ENCODE measurements around the gene GTF2A1L. TPM values are rescaled to one million over a fixed set of nuclear protein-coding genes. Genes with fewer than 3 reads are reported as not detected.

Gene GTF2A1L
- total RNA-seq, 1 experiment from 2014 or later = 0.22 TPM

DNA sequence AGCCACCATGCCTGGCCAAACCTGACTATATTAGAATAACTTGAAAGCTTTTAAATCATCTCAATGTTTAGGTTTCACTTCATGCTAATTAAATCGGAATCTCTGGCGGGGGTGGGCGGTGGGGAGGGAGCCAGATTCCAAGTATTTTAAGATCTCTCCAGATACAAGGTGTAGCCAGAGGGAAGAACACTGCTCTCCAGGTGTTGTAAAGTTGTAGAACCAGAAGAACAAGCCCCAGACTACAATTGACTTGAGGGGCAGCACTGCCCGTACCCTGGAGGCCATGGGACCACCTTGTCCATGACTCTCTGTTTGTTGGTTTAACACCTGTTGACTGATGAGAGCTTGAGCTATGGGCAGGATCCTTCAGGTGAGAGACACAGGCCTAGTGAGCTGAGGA, 33.1 kb upstream of the GTF2A1L start (continued):
- TF ChIP-seq, protein P1, sequence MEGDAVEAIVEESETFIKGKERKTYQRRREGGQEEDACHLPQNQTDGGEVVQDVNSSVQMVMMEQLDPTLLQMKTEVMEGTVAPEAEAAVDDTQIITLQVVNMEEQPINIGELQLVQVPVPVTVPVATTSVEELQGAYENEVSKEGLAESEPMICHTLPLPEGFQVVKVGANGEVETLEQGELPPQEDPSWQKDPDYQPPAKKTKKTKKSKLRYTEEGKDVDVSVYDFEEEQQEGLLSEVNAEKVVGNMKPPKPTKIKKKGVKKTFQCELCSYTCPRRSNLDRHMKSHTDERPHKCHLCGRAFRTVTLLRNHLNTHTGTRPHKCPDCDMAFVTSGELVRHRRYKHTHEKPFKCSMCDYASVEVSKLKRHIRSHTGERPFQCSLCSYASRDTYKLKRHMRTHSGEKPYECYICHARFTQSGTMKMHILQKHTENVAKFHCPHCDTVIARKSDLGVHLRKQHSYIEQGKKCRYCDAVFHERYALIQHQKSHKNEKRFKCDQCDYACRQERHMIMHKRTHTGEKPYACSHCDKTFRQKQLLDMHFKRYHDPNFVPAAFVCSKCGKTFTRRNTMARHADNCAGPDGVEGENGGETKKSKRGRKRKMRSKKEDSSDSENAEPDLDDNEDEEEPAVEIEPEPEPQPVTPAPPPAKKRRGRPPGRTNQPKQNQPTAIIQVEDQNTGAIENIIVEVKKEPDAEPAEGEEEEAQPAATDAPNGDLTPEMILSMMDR (IDR thresholded peaks at IDR 0.05 in 2 of 3, conservative IDR thresholded peaks at IDR 0.05 in 1 of 3; ENCODE audit: borderline replicate concordance in 1 of 3, insufficient read depth in 1 of 3, low read depth in 2 of 3, low read length in 2 of 3) = no peak

DNA sequence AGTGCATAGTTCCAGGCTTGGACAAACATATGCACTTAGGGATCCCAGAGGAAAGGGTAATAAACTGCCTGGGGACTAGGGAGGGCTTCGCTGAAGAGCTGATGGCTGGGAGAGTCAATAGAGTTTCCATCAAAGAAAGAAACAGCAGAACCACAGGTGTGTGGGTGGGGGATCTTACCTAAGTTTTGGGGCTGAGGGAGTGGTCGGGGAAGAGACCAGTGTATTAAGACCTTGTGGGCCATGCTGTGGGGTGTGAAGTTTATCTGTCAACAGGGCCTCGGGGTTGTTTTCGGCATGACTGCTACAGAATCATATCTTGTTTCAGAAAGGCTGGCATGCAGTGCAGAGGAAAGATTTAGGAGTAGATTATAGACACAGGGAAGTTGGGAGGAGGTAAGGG, 31.2 kb upstream of the GTF2A1L start:
- H3K9ac ChIP-seq (ENCODE audit: low read length) = no peak overlapping the region
- no peaks in the 10 kb centered on the region for H3K36me3 ChIP-seq (ENCODE audit: control insufficient read depth in 1 of 2, insufficient read depth in 2 of 2, low read length in 2 of 2)
- intact Hi-C loops (cut with micrococcal nuclease) = no loop called here

More for the DNA sequence above, 31.2 kb upstream of the GTF2A1L start:
- Histone ChIP-seq H2AFZ (ENCODE audit: low read depth, low read length, poor library complexity, severe bottlenecking) (no peak overlapping the region), H3K27me3 (ENCODE audit: insufficient read depth, low read length) (no peaks in the 10 kb centered on the region), H3K27ac (ENCODE audit: low read depth, low read length) (no peak overlapping the region), H3K4me3 (replicated peaks in 1 of 2; ENCODE audit: low read depth in 1 of 2, low read length in 2 of 2) (no peak overlapping the region), H3K9me3 (ENCODE audit: control insufficient read depth in 1 of 2, insufficient read depth in 1 of 2, low read depth in 1 of 2, low read length in 2 of 2) (no peaks in the 10 kb centered on the region), H3K4me1 (ENCODE audit: control insufficient read depth in 1 of 2, insufficient read depth in 2 of 2, low read length in 2 of 2) (no peaks in the 10 kb centered on the region), H3K79me2 (ENCODE audit: insufficient read depth, low read length) (no peaks in the 10 kb centered on the region), H3K4me2 (ENCODE audit: low read length) (no peak overlapping the region), H3K9me2 (ENCODE audit: insufficient read depth) (no peaks in the 10 kb centered on the region), H4K20me1 (ENCODE audit: insufficient read depth) (no peaks in the 10 kb centered on the region)
- no TSS peak for BruUV-seq (replicated peaks)
- CTCF ChIA-PET = no interaction called here
- RAD21 ChIA-PET (ENCODE audit: low non-redundant PET in 1 of 2, low total read pairs in 2 of 2, uncharacterized antibody in 2 of 2, unreplicated experiment in 2 of 2) = no interaction called here
- POLR2A ChIA-PET = no interaction called here
- DNase-seq (ENCODE audit: low read depth, low spot score) (no peak), ATAC-seq (no peak)
- no peak for TF ChIP-seq EGR1 (IDR thresholded peaks at IDR 0.05; ENCODE audit: low read depth)
- no peak for TF ChIP-seq FOSL1 (IDR thresholded peaks at IDR 0.05; ENCODE audit: low read depth)
- TF ChIP-seq POLR2A (IDR thresholded peaks at IDR 0.05; ENCODE audit: borderline replicate concordance, extremely low read depth, insufficient read depth, insufficient read length) = no peak
- TF ChIP-seq CEBPB (IDR thresholded peaks at IDR 0.05; ENCODE audit: low read depth) = no peak
- TF ChIP-seq SP1 (IDR thresholded peaks at IDR 0.05; ENCODE audit: low read depth) = no peak
- no peak for TF ChIP-seq JUND (IDR thresholded peaks at IDR 0.05)
- TF ChIP-seq, protein P1 (IDR thresholded peaks at IDR 0.05 in 2 of 3, conservative IDR thresholded peaks at IDR 0.05 in 1 of 3; ENCODE audit: borderline replicate concordance in 1 of 3, insufficient read depth in 1 of 3, low read depth in 2 of 3, low read length in 2 of 3) = no peak
- TF ChIP-seq, protein P2, sequence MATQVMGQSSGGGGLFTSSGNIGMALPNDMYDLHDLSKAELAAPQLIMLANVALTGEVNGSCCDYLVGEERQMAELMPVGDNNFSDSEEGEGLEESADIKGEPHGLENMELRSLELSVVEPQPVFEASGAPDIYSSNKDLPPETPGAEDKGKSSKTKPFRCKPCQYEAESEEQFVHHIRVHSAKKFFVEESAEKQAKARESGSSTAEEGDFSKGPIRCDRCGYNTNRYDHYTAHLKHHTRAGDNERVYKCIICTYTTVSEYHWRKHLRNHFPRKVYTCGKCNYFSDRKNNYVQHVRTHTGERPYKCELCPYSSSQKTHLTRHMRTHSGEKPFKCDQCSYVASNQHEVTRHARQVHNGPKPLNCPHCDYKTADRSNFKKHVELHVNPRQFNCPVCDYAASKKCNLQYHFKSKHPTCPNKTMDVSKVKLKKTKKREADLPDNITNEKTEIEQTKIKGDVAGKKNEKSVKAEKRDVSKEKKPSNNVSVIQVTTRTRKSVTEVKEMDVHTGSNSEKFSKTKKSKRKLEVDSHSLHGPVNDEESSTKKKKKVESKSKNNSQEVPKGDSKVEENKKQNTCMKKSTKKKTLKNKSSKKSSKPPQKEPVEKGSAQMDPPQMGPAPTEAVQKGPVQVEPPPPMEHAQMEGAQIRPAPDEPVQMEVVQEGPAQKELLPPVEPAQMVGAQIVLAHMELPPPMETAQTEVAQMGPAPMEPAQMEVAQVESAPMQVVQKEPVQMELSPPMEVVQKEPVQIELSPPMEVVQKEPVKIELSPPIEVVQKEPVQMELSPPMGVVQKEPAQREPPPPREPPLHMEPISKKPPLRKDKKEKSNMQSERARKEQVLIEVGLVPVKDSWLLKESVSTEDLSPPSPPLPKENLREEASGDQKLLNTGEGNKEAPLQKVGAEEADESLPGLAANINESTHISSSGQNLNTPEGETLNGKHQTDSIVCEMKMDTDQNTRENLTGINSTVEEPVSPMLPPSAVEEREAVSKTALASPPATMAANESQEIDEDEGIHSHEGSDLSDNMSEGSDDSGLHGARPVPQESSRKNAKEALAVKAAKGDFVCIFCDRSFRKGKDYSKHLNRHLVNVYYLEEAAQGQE (IDR thresholded peaks at IDR 0.05; ENCODE audit: low read depth) = no peak
- no peak for TF ChIP-seq SIN3A (IDR thresholded peaks at IDR 0.05; ENCODE audit: low read depth)
- TF ChIP-seq, protein P3, sequence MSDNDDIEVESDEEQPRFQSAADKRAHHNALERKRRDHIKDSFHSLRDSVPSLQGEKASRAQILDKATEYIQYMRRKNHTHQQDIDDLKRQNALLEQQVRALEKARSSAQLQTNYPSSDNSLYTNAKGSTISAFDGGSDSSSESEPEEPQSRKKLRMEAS (IDR thresholded peaks at IDR 0.05) = no peak
- no peak for TF ChIP-seq ZNF274 (IDR thresholded peaks at IDR 0.05; ENCODE audit: low read depth, low read length)
- no peak for TF ChIP-seq TCF7L2 (IDR thresholded peaks at IDR 0.05; ENCODE audit: borderline replicate concordance, extremely low read depth, insufficient read depth, insufficient read length)
- TF ChIP-seq EZH2phosphoT487 (IDR thresholded peaks at IDR 0.05; ENCODE audit: borderline replicate concordance) = no peak
- TF ChIP-seq RAD21 (IDR thresholded peaks at IDR 0.05; ENCODE audit: low read depth) = no peak
- TF ChIP-seq SRF (IDR thresholded peaks at IDR 0.05; ENCODE audit: low read depth) = no peak
- no peak for TF ChIP-seq ELF1 (IDR thresholded peaks at IDR 0.05; ENCODE audit: borderline replicate concordance, low read depth)
- TF ChIP-seq, protein P4, sequence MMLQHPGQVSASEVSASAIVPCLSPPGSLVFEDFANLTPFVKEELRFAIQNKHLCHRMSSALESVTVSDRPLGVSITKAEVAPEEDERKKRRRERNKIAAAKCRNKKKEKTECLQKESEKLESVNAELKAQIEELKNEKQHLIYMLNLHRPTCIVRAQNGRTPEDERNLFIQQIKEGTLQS (IDR thresholded peaks at IDR 0.05) = no peak
- no peak for TF ChIP-seq ZFX (IDR thresholded peaks at IDR 0.05)
- TF ChIP-seq POLR2AphosphoS5 (IDR thresholded peaks at IDR 0.05; ENCODE audit: low read depth, low read length) = no peak
